ENCODE data around the gene TNRC18. TPM values are rescaled to one million over a fixed set of nuclear protein-coding genes. Genes with fewer than 3 reads are reported as not detected.

TNRC18 gene
- total and polyA plus RNA-seq, 2 donors (not counting 1 experiment from before 2014, with no cell fraction given) = 17.8 to 75.0 TPM

GRCh38 chr7:5322621-5323410, 100.8 kb downstream of the TNRC18 start:
- DNase-seq = no peak
- no peak for ATAC-seq (ENCODE audit: low read depth)
- Mint-ChIP-seq H3K4me3 (no peak overlapping the region), H3K27me3 (no peaks in the 10 kb centered on the region), H3K4me1 (peaks cover 4% of the 10 kb centered on the region), H3K27ac (no peak overlapping the region), H3K9me3 (ENCODE audit: insufficient read depth) (peaks cover 8% of the 10 kb centered on the region)
- H3K4me2 ChIP-seq (replicated peaks; ENCODE audit: low read depth, low read length, poor library complexity, severe bottlenecking) = no peak overlapping the region
- no peaks in the 10 kb centered on the region for H4K20me1 ChIP-seq (ENCODE audit: control insufficient read depth, insufficient read depth, low read length, poor library complexity, severe bottlenecking)
- no peak overlapping the region for H3K27ac ChIP-seq (ENCODE audit: low read length in 2 of 2)
- H3K27me3 ChIP-seq (replicated peaks in 1 of 4; ENCODE audit: control extremely low read depth in 1 of 4, control insufficient read depth in 3 of 4, insufficient read depth in 4 of 4, low read length in 3 of 4) = no peaks in the 10 kb centered on the region
- no peak overlapping the region for H3K4me3 ChIP-seq (ENCODE audit: control extremely low read depth in 1 of 5, extremely low read depth in 1 of 5, insufficient read depth in 1 of 5, low read depth in 2 of 5, low read length in 4 of 5)
- H3K79me2 ChIP-seq (ENCODE audit: control insufficient read depth, insufficient read depth, low read length) = no peaks in the 10 kb centered on the region
- POLR2A ChIA-PET = no interaction called here
- no peaks in the 10 kb centered on the region for H3K4me1 ChIP-seq (ENCODE audit: control insufficient read depth in 2 of 2, insufficient read depth in 2 of 2, low read length in 2 of 2)
- no peak overlapping the region for H2AFZ ChIP-seq (ENCODE audit: insufficient read depth, low read depth, low read length, poor library complexity, severe bottlenecking)
- H3K9ac ChIP-seq (ENCODE audit: low read length) = no peak overlapping the region
- WGBS (ENCODE audit: insufficient coverage) = 98% methylated on average over 28 of the region's 29 CpGs
- intact Hi-C loops (cut with micrococcal nuclease) = no loop called here
- TF ChIP-seq EZH2 (IDR thresholded peaks at IDR 0.05; ENCODE audit: borderline replicate concordance, insufficient read depth, low read depth, low read length, poor library complexity, severe bottlenecking) (no peak), CTCF (IDR thresholded peaks at IDR 0.05) (no peak)
- H3K9me3 ChIP-seq (ENCODE audit: control extremely low read depth in 1 of 3, control insufficient read depth in 2 of 3, insufficient read depth in 1 of 3, low read length in 2 of 3) = peaks cover 0 to 29% (median 7%) of the 10 kb centered on the region in 3 donors
- peaks cover 0 to 43% of the 10 kb centered on the region in 2 experiments for H3K36me3 ChIP-seq (replicated peaks in 1 of 2; ENCODE audit: control extremely low read depth in 1 of 2, control insufficient read depth in 1 of 2, extremely low read depth in 1 of 2, insufficient read depth in 2 of 2, low read length in 1 of 2)
- CTCF ChIA-PET = no interaction called here

GRCh38 chr7:5320802-5321396, 102.7 kb downstream of the TNRC18 start:
- ATAC-seq (ENCODE audit: low read depth) (no peak), DNase-seq (no peak)
- Histone ChIP-seq H3K79me2 (ENCODE audit: control insufficient read depth, insufficient read depth, low read length) (no peaks in the 10 kb centered on the region), H3K27me3 (replicated peaks in 1 of 4; ENCODE audit: control extremely low read depth in 1 of 4, control insufficient read depth in 3 of 4, insufficient read depth in 4 of 4, low read length in 3 of 4) (no peaks in the 10 kb centered on the region), H3K4me2 (replicated peaks; ENCODE audit: low read depth, low read length, poor library complexity, severe bottlenecking) (no peak overlapping the region), H4K20me1 (ENCODE audit: control insufficient read depth, insufficient read depth, low read length, poor library complexity, severe bottlenecking) (no peaks in the 10 kb centered on the region), H2AFZ (ENCODE audit: insufficient read depth, low read depth, low read length, poor library complexity, severe bottlenecking) (no peak overlapping the region), H3K9me3 (ENCODE audit: control extremely low read depth in 1 of 3, control insufficient read depth in 2 of 3, insufficient read depth in 1 of 3, low read length in 2 of 3) (peaks cover 0 to 29% (median 7%) of the 10 kb centered on the region in 3 donors), H3K27ac (ENCODE audit: low read length in 2 of 2) (no peak overlapping the region), H3K4me1 (ENCODE audit: control insufficient read depth in 2 of 2, insufficient read depth in 2 of 2, low read length in 2 of 2) (no peaks in the 10 kb centered on the region), H3K9ac (ENCODE audit: low read length) (no peak overlapping the region), H3K4me3 (ENCODE audit: control extremely low read depth in 1 of 5, extremely low read depth in 1 of 5, insufficient read depth in 1 of 5, low read depth in 2 of 5, low read length in 4 of 5) (no peak overlapping the region), H3K36me3 (replicated peaks in 1 of 2; ENCODE audit: control extremely low read depth in 1 of 2, control insufficient read depth in 1 of 2, extremely low read depth in 1 of 2, insufficient read depth in 2 of 2, low read length in 1 of 2) (peaks cover 0 to 35% of the 10 kb centered on the region in 2 experiments)
- Mint-ChIP-seq H3K4me1 (no peaks in the 10 kb centered on the region), H3K27ac (no peak overlapping the region), H3K4me3 (no peak overlapping the region), H3K9me3 (ENCODE audit: insufficient read depth) (peaks cover 8% of the 10 kb centered on the region), H3K27me3 (no peaks in the 10 kb centered on the region)
- 94% methylated on average over 25 of the region's 33 CpGs for WGBS (ENCODE audit: insufficient coverage)
- ChIA-PET CTCF (no interaction called here), POLR2A (no interaction called here)
- intact Hi-C loops (cut with micrococcal nuclease) = no loop called here
- TF ChIP-seq CTCF (IDR thresholded peaks at IDR 0.05) = no peak
- no peak for TF ChIP-seq EZH2 (IDR thresholded peaks at IDR 0.05; ENCODE audit: borderline replicate concordance, insufficient read depth, low read depth, low read length, poor library complexity, severe bottlenecking)

Measured in B cell (primary cell).